H1 (cell line): ENCODE data around the gene ZFPL1.
A peak's percentile ranks its signal among the peaks of the same experiment; 100 is the strongest.

Source experiments
- ATF2 ChIP-seq: IDR thresholded peaks from 2 replicates; pipeline ENCODE4 v1.6.1; 2012; ENCODE audit warnings: low read length, inconsistent platforms
- CBX5 ChIP-seq: fragments of 300-800, 300-1000 bp; sonication (generic); IDR thresholded peaks from 2 replicates; pipeline ENCODE4 v1.7.1; 2016; ENCODE audit warnings: antibody characterized with exemption, low read length, low read depth
- CEBPB ChIP-seq: IDR thresholded peaks from 2 replicates; pipeline ENCODE4 v1.6.1; 2012; ENCODE audit warnings: low read depth, low read length
- CTCF ChIP-seq, 3 experiments: IDR thresholded peaks; 1 replicate in 2 of 3; 2 replicates in 1 of 3; pipeline versions ENCODE4 v1.5.1 to v1.6.1; 2011; ENCODE audit warnings: low read length in 3 of 3, mild to moderate bottlenecking in 3 of 3, inconsistent platforms in 2 of 3, low read depth in 1 of 3, moderate library complexity in 1 of 3; ENCODE audit not compliant: insufficient read depth in 1 of 3; ENCODE audit errors: control extremely low read depth in 1 of 3
- EZH2 ChIP-seq: fragments of 200-600 bp; sonication (generic); IDR thresholded peaks from 2 replicates; pipeline ENCODE4 v1.7.1; 2012; ENCODE audit warnings: low read depth, mild to moderate bottlenecking, moderate library complexity, low read length, inconsistent platforms; ENCODE audit not compliant: severe bottlenecking
- MAFK ChIP-seq: IDR thresholded peaks from 2 replicates; pipeline ENCODE4 v1.6.1; 2012; ENCODE audit warnings: low read depth, mild to moderate bottlenecking, improper control_type of control experiment, low read length
- POLR2A ChIP-seq, 2 experiments: IDR thresholded peaks; 1 replicate in 1 of 2; 2 replicates in 1 of 2; pipeline ENCODE4 v1.6.1; 2011; ENCODE audit warnings: low read depth in 2 of 2, low read length in 2 of 2, mild to moderate bottlenecking in 2 of 2; ENCODE audit errors: control extremely low read depth in 1 of 2
- TF ChIP-seq, protein P1 (sequence below): fragments of 300-600 bp; sonication (generic); IDR thresholded peaks from 2 replicates; pipeline ENCODE4 v1.7.1; 2012; ENCODE audit warnings: low read length, moderate library complexity, mild to moderate bottlenecking, inconsistent platforms; ENCODE audit not compliant: insufficient replicate concordance
- TF ChIP-seq, protein P2 (sequence below): IDR thresholded peaks from 2 replicates; pipeline ENCODE4 v1.6.1; 2012; ENCODE audit warnings: inconsistent platforms

GRCh38 chr11:65067446-65067845 is 16.6 kb upstream of the ZFPL1 start:
- TF ChIP-seq ATF2 (no peak), CEBPB (no peak), EZH2 (no peak), MAFK (no peak), CTCF (IDR thresholded peaks at IDR 0.05; ENCODE audit: control extremely low read depth in 1 of 3, insufficient read depth in 1 of 3, low read depth in 1 of 3, low read length in 3 of 3) (no peak), POLR2A (IDR thresholded peaks at IDR 0.05; ENCODE audit: control extremely low read depth in 1 of 2, low read depth in 2 of 2, low read length in 2 of 2) (no peak), CBX5 (no peak)
- TF ChIP-seq, protein P1, sequence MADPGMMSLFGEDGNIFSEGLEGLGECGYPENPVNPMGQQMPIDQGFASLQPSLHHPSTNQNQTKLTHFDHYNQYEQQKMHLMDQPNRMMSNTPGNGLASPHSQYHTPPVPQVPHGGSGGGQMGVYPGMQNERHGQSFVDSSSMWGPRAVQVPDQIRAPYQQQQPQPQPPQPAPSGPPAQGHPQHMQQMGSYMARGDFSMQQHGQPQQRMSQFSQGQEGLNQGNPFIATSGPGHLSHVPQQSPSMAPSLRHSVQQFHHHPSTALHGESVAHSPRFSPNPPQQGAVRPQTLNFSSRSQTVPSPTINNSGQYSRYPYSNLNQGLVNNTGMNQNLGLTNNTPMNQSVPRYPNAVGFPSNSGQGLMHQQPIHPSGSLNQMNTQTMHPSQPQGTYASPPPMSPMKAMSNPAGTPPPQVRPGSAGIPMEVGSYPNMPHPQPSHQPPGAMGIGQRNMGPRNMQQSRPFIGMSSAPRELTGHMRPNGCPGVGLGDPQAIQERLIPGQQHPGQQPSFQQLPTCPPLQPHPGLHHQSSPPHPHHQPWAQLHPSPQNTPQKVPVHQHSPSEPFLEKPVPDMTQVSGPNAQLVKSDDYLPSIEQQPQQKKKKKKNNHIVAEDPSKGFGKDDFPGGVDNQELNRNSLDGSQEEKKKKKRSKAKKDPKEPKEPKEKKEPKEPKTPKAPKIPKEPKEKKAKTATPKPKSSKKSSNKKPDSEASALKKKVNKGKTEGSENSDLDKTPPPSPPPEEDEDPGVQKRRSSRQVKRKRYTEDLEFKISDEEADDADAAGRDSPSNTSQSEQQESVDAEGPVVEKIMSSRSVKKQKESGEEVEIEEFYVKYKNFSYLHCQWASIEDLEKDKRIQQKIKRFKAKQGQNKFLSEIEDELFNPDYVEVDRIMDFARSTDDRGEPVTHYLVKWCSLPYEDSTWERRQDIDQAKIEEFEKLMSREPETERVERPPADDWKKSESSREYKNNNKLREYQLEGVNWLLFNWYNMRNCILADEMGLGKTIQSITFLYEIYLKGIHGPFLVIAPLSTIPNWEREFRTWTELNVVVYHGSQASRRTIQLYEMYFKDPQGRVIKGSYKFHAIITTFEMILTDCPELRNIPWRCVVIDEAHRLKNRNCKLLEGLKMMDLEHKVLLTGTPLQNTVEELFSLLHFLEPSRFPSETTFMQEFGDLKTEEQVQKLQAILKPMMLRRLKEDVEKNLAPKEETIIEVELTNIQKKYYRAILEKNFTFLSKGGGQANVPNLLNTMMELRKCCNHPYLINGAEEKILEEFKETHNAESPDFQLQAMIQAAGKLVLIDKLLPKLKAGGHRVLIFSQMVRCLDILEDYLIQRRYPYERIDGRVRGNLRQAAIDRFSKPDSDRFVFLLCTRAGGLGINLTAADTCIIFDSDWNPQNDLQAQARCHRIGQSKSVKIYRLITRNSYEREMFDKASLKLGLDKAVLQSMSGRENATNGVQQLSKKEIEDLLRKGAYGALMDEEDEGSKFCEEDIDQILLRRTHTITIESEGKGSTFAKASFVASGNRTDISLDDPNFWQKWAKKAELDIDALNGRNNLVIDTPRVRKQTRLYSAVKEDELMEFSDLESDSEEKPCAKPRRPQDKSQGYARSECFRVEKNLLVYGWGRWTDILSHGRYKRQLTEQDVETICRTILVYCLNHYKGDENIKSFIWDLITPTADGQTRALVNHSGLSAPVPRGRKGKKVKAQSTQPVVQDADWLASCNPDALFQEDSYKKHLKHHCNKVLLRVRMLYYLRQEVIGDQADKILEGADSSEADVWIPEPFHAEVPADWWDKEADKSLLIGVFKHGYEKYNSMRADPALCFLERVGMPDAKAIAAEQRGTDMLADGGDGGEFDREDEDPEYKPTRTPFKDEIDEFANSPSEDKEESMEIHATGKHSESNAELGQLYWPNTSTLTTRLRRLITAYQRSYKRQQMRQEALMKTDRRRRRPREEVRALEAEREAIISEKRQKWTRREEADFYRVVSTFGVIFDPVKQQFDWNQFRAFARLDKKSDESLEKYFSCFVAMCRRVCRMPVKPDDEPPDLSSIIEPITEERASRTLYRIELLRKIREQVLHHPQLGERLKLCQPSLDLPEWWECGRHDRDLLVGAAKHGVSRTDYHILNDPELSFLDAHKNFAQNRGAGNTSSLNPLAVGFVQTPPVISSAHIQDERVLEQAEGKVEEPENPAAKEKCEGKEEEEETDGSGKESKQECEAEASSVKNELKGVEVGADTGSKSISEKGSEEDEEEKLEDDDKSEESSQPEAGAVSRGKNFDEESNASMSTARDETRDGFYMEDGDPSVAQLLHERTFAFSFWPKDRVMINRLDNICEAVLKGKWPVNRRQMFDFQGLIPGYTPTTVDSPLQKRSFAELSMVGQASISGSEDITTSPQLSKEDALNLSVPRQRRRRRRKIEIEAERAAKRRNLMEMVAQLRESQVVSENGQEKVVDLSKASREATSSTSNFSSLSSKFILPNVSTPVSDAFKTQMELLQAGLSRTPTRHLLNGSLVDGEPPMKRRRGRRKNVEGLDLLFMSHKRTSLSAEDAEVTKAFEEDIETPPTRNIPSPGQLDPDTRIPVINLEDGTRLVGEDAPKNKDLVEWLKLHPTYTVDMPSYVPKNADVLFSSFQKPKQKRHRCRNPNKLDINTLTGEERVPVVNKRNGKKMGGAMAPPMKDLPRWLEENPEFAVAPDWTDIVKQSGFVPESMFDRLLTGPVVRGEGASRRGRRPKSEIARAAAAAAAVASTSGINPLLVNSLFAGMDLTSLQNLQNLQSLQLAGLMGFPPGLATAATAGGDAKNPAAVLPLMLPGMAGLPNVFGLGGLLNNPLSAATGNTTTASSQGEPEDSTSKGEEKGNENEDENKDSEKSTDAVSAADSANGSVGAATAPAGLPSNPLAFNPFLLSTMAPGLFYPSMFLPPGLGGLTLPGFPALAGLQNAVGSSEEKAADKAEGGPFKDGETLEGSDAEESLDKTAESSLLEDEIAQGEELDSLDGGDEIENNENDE: no peak
- TF ChIP-seq, protein P2, sequence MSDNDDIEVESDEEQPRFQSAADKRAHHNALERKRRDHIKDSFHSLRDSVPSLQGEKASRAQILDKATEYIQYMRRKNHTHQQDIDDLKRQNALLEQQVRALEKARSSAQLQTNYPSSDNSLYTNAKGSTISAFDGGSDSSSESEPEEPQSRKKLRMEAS: peak; percentile 8; the same call in 1 of the 2 replicates
